ENCODE results near the gene HIPK4. TPM values are rescaled to one million over a fixed set of nuclear protein-coding genes. Genes with fewer than 3 reads are reported as not detected.

HIPK4 gene
- total and polyA plus RNA-seq, 2 of the 8 experiments (the other 6 are each of a cell fraction or from before 2014, with no cell fraction given): 0.15 to 0.57 TPM

GRCh38 chr19:40344422-40344821 lies 45.6 kb downstream of the HIPK4 start:
- H3K36me3 ChIP-seq (ENCODE audit: control insufficient read depth in 2 of 4, insufficient read depth in 4 of 4, low read length in 3 of 4): no peaks in the 10 kb centered on the region; a peak in 1 of 8 replicates
- H2AFZ ChIP-seq (ENCODE audit: low read length): no peak overlapping the region
- peak overlapping the region in 1 of 4 experiments; percentile 9; a peak in 1 of 7 replicates for H3K9ac ChIP-seq (replicated peaks in 1 of 4; ENCODE audit: extremely low read depth in 1 of 4, low read depth in 3 of 4, low read length in 3 of 4)
- POLR2A ChIA-PET (ENCODE audit: partially characterized antibody): no interaction called here
- CTCF ChIA-PET (ENCODE audit: partially characterized antibody): interaction anchor here (2.0 kb wide), 1 partner anchor 39 kb away, joined by 7 read pairs; no protein-coding TSS in a partner anchor
- no peak overlapping the region for H3K23ac ChIP-seq (ENCODE audit: insufficient read length)
- H2AK5ac ChIP-seq (ENCODE audit: low read depth, low read length): no peak overlapping the region
- TF ChIP-seq SP2 (IDR thresholded peaks at IDR 0.05; ENCODE audit: low read length) (no peak), TCF12 (IDR thresholded peaks at IDR 0.05; ENCODE audit: low read depth, low read length) (no peak), SIX5 (IDR thresholded peaks at IDR 0.05; ENCODE audit: low read depth, low read length) (no peak), SAP30 (IDR thresholded peaks at IDR 0.05; ENCODE audit: insufficient read depth, insufficient replicate concordance, low read length) (no peak)
- H3K4me1 ChIP-seq (replicated peaks in 1 of 4; ENCODE audit: control insufficient read depth in 3 of 4, insufficient read depth in 4 of 4, low read length in 3 of 4): peaks cover 0 to 2% (median 0%) of the 10 kb centered on the region in 4 experiments; a peak in 1 of 7 replicates
- no peak overlapping the region for H3K27ac ChIP-seq (ENCODE audit: low read depth, low read length)
- peaks cover 2 to 19% of the 10 kb centered on the region in 2 experiments; a peak in 3 of 4 replicates for H3K79me2 ChIP-seq (ENCODE audit: control insufficient read depth in 1 of 2, insufficient read depth in 2 of 2, low read length in 2 of 2)
- H4K8ac ChIP-seq (ENCODE audit: extremely low read depth, insufficient read depth, low read length): no peak overlapping the region
- H3K14ac ChIP-seq (ENCODE audit: insufficient read length): no peak overlapping the region
- H4K91ac ChIP-seq (replicated peaks; ENCODE audit: insufficient read length, low read length): no peak overlapping the region
- H3K56ac ChIP-seq (replicated peaks; ENCODE audit: insufficient read length, low read depth, low read length): no peak overlapping the region
- no peaks in the 10 kb centered on the region for H3K27me3 ChIP-seq (replicated peaks in 1 of 4; ENCODE audit: control insufficient read depth in 3 of 4, extremely low read depth in 1 of 4, insufficient read depth in 3 of 4, low read length in 3 of 4)
- no peak overlapping the region for H3K4me2 ChIP-seq (ENCODE audit: insufficient read depth in 1 of 2, low read depth in 2 of 2, low read length in 2 of 2)
- H2BK15ac ChIP-seq (ENCODE audit: low read length): no peak overlapping the region
- no peak overlapping the region for H2BK20ac ChIP-seq (ENCODE audit: low read length)
- no peak overlapping the region for H3K4ac ChIP-seq (replicated peaks; ENCODE audit: insufficient read length, low read depth, low read length)
- no peak overlapping the region for H2BK120ac ChIP-seq (replicated peaks; ENCODE audit: low read depth, low read length)
- H3K4me3 ChIP-seq (ENCODE audit: extremely low read depth in 1 of 4, insufficient read depth in 2 of 4, low read depth in 3 of 4, low read length in 4 of 4): no peak overlapping the region
- H3K9me3 ChIP-seq (ENCODE audit: insufficient read depth in 2 of 2, low read depth in 1 of 2, low read length in 1 of 2): no peaks in the 10 kb centered on the region
- H2BK12ac ChIP-seq (ENCODE audit: low read depth, low read length): no peak overlapping the region
- H3K18ac ChIP-seq (ENCODE audit: extremely low read depth, low read length): no peak overlapping the region
- DNase-seq (ENCODE audit: low read depth in 1 of 2, low spot score in 2 of 2) (no peak), FAIRE-seq (no peak)
- peaks cover 0 to 9% of the 10 kb centered on the region in 2 experiments for H4K20me1 ChIP-seq (replicated peaks in 1 of 2; ENCODE audit: control insufficient read depth in 1 of 2, insufficient read depth in 2 of 2, low read length in 2 of 2)
- no peak overlapping the region for H4K5ac ChIP-seq (ENCODE audit: insufficient read length, low read depth, low read length)
- H3K23me2 ChIP-seq (ENCODE audit: low read depth, low read length): peaks cover 6% of the 10 kb centered on the region
- no peak overlapping the region for H2BK5ac ChIP-seq (ENCODE audit: low read depth, low read length)
- WGBS, 2 experiments (ENCODE audit: extremely low coverage in 1 of 2, insufficient coverage in 1 of 2, insufficient read length in 1 of 2, insufficient replicate concordance in 2 of 2, low coverage in 1 of 2, low lambda C conversion rate in 2 of 2, missing lambda C conversion rate in 1 of 2): 81% methylated on average over 6 of the region's 7 CpGs; no CpG with 5 or more reads in 1 of the 2 experiments
- peaks cover 5% of the 10 kb centered on the region; the same call in 1 of the 2 replicates for H3K79me1 ChIP-seq (ENCODE audit: low read depth, low read length)

Measured in H1 (cell line).